Measurements from ENCODE around the gene MARK2.

MARK2 gene

DNA sequence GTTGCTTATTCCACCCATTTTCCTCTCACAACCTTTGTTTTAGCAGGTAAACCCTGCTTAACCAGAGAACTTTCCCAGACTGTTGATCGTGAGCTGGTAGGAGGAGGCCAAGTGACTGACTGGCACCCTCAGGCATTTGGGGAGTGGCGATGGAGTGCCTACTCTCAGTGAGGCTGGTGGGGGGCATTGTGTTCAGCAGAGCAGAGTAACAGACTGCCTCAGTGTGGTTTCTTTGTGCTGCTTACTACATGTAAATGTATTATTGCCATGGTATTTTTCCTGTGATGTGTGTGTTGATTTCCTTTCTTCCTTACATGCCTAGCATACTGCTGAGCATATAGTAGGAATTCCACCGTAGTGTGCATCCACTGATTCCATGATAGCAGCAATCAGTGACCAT is 2.6 kb downstream of the MARK2 start:
- TF ChIP-seq, protein P1, sequence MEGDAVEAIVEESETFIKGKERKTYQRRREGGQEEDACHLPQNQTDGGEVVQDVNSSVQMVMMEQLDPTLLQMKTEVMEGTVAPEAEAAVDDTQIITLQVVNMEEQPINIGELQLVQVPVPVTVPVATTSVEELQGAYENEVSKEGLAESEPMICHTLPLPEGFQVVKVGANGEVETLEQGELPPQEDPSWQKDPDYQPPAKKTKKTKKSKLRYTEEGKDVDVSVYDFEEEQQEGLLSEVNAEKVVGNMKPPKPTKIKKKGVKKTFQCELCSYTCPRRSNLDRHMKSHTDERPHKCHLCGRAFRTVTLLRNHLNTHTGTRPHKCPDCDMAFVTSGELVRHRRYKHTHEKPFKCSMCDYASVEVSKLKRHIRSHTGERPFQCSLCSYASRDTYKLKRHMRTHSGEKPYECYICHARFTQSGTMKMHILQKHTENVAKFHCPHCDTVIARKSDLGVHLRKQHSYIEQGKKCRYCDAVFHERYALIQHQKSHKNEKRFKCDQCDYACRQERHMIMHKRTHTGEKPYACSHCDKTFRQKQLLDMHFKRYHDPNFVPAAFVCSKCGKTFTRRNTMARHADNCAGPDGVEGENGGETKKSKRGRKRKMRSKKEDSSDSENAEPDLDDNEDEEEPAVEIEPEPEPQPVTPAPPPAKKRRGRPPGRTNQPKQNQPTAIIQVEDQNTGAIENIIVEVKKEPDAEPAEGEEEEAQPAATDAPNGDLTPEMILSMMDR (IDR thresholded peaks at IDR 0.05; ENCODE audit: borderline replicate concordance, control extremely low read depth, extremely low read depth, insufficient read depth, missing control alignments): no peak
- DNase-seq (ENCODE audit: low spot score): no peak
- in situ Hi-C loops (cut with MboI; ENCODE audit: low sequenced_read_pairs, unreplicated experiment): no loop called here

DNA sequence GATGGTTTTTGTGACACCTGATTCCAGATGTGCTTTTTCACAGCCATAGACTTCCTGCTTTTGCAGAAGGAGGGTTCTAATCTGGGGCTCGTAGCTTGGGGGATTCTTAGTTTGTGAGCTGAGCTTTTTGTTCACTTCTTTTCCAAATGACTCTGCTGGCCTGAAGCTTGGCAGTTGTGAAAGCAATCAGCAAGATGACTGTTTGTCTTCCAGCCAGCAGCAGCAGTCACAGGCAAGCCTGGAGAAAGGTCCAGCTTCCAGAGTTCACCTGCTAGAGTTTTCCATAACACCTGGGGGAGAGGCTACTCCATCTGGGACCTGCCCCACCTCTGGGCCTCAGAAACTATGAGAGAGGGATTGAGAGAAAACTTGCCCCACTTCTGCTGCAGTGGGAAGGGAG is 4.1 kb downstream of the MARK2 start:
- TF ChIP-seq, protein P1 (IDR thresholded peaks at IDR 0.05; ENCODE audit: borderline replicate concordance, control extremely low read depth, extremely low read depth, insufficient read depth, missing control alignments): no peak
- in situ Hi-C loops (cut with MboI; ENCODE audit: low sequenced_read_pairs, unreplicated experiment): no loop called here
- no peak for DNase-seq (ENCODE audit: low spot score)

DNA sequence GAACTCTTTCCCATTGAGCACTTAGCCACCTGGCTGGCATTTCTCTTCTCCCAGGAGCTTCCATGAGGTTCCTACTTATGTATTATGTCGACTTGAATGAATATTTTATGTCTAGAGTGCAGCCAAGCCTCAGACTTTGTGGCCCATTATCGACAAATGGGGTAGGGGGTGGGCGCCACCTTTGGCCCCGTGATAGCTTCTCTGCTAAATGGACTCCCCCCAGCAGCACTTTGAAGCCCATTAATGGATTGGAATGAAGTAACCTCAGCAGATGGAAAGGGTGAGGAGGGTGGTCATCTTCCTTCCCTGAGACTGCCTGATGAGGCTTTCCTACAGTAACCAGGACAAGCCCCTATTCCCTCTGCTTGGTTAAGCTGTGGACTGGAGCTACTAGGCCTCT is 5.9 kb downstream of the MARK2 start:
- TF ChIP-seq, protein P1 (IDR thresholded peaks at IDR 0.05; ENCODE audit: borderline replicate concordance, control extremely low read depth, extremely low read depth, insufficient read depth, missing control alignments): no peak
- DNase-seq (ENCODE audit: low spot score): no peak
- in situ Hi-C loops (cut with MboI; ENCODE audit: low sequenced_read_pairs, unreplicated experiment): no loop called here

DNA sequence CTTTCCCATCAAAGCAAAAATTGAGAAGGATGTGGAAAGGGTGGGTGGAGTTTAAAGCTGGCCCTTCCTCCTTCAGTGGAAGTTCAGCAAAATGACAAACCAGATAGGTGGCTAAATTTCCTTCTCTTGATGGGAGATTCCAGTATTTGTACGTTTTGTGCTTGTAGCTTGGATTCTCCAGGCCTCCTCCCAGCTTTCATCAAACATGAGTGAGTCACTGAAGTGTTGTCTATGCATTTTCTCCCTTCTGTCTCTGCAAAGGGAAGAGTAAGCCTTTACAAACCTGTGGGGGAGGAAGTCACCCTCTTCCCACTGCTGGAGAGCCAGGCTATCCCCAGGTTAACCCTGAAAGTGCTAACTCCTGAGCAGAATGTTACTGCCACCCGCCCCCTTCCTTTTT is 6.4 kb downstream of the MARK2 start:
- DNase-seq (ENCODE audit: low spot score): no peak

DNA sequence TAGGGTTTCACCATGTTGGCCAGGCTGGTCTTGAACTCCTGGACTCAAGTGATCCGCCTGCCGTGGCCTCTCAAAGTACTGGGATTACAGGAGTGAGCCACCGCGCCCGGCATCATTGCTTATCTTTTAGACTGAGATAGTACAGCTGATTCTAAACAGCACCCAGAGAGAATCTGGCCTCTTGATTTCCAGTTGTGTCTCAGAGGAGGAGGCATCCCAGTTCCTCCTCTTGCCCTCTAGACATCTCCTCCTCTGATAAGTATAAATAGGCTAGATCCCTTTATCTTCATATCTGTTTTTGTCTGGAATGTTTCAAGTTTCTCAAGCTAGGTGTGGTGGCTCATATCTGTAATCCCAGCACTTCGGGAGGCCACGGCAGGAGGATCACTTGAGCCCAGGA is 7.0 kb downstream of the MARK2 start:
- no peak for DNase-seq (ENCODE audit: low spot score)
- in situ Hi-C loops (cut with MboI; ENCODE audit: low sequenced_read_pairs, unreplicated experiment): no loop called here
- TF ChIP-seq, protein P1 (IDR thresholded peaks at IDR 0.05; ENCODE audit: borderline replicate concordance, control extremely low read depth, extremely low read depth, insufficient read depth, missing control alignments): no peak

More for the DNA sequence above, 6.4 kb downstream of the MARK2 start:
- TF ChIP-seq, protein P1 (IDR thresholded peaks at IDR 0.05; ENCODE audit: borderline replicate concordance, control extremely low read depth, extremely low read depth, insufficient read depth, missing control alignments): no peak
- in situ Hi-C loops (cut with MboI; ENCODE audit: low sequenced_read_pairs, unreplicated experiment): no loop called here

DNA sequence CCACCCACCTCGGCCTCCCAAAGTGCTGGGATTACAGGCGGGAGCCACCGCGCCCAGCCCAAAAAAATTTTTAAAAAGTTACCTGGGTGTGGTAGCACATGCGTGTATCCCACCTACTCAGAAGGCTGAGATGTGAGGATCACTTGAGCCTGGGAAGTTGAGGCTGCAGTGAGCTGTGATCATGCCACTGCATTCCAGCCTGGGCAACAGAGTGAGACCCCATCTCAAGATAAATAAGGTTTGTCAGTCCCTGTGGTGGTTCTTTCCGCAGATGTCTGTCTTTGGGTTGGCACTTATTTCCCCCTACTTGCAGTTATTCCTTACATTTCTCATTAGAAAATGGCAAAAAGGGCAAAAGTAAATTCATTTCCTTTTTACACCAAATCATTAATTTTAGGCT is 8.0 kb downstream of the MARK2 start:
- TF ChIP-seq, protein P1 (IDR thresholded peaks at IDR 0.05; ENCODE audit: borderline replicate concordance, control extremely low read depth, extremely low read depth, insufficient read depth, missing control alignments): no peak
- no peak for DNase-seq (ENCODE audit: low spot score)
- in situ Hi-C loops (cut with MboI; ENCODE audit: low sequenced_read_pairs, unreplicated experiment): no loop called here

DNA sequence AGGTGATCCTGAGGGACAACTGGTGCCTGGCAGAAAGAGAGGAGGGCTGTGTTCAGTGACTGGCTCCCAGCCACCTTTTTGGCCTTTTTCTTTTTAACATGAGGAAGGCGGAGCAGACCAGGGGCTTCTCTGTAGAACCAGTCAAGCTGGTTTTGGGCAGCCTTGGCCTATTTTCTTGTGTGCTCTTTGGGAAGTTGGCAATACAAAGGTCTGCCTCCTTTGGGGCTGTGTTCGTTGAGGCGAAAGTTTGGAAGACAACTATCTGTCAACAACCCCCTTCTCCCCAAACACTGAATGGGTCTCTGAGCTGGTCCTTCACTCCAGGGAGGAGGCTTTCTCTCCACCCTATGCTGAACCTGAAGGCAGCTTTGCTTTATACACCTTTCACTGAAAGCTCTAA is 8.5 kb downstream of the MARK2 start:
- TF ChIP-seq, protein P1 (IDR thresholded peaks at IDR 0.05; ENCODE audit: borderline replicate concordance, control extremely low read depth, extremely low read depth, insufficient read depth, missing control alignments): no peak
- DNase-seq (ENCODE audit: low spot score): no peak
- in situ Hi-C loops (cut with MboI; ENCODE audit: low sequenced_read_pairs, unreplicated experiment): no loop called here
